DMS153 (cell line): Measurements from ENCODE around the gene TBATA.
"Not testable (repeated sequence)": the region's sequence is repeated elsewhere in the genome, so short reads cannot be mapped to it uniquely, and the experiment has no call there.

Experiments
- DNase-seq: peaks from one replicate; lab custom pipeline; 2025; lab: John Stamatoyannopoulos, UW

TBATA gene

GRCh38 chr10:70779088-70779487 lies 6.1 kb downstream of the TBATA start:
- DNase-seq, result no peak

- no peak for DNase-seq
Observed at GRCh38 chr10:70778267-70778924, 6.8 kb downstream of the TBATA start.

- DNase-seq, result no peak
Observed at GRCh38 chr10:70777063-70777875, 7.9 kb downstream of the TBATA start.

- no peak for DNase-seq
Observed at GRCh38 chr10:70776455-70777005, 8.6 kb downstream of the TBATA start.

- DNase-seq, result no peak
Observed at GRCh38 chr10:70775679-70776454, 9.3 kb downstream of the TBATA start.

GRCh38 chr10:70774810-70775678 lies 10.1 kb downstream of the TBATA start:
- no peak for DNase-seq

- no peak for DNase-seq
Observed at GRCh38 chr10:70773965-70774809, 11.0 kb downstream of the TBATA start.

- no peak for DNase-seq
Observed at GRCh38 chr10:70773461-70773860, 11.7 kb downstream of the TBATA start.

GRCh38 chr10:70772627-70773026 lies 12.6 kb downstream of the TBATA start:
- no peak for DNase-seq

- DNase-seq, result no peak
Observed at GRCh38 chr10:70771311-70772194, 13.6 kb downstream of the TBATA start.

GRCh38 chr10:70770516-70770915 lies 14.7 kb downstream of the TBATA start:
- not testable (repeated sequence) for DNase-seq

- no peak for DNase-seq
Observed at GRCh38 chr10:70770001-70770400, 15.2 kb downstream of the TBATA start.

GRCh38 chr10:70769121-70769520 lies 16.1 kb downstream of the TBATA start:
- no peak for DNase-seq

- peak; percentile 57 for DNase-seq
Observed at GRCh38 chr10:70768026-70768685, 17.0 kb downstream of the TBATA start.

- no peak for DNase-seq
Observed at GRCh38 chr10:70765794-70766594, 19.2 kb downstream of the TBATA start.

GRCh38 chr10:70763567-70763966 lies 21.6 kb downstream of the TBATA start:
- no peak for DNase-seq

- DNase-seq, result no peak
Observed at GRCh38 chr10:70762441-70763175, 22.6 kb downstream of the TBATA start.
